B cell (primary cell): ENCODE results near the gene SMTNL2. TPM values are rescaled to one million over a fixed set of nuclear protein-coding genes. Genes with fewer than 3 reads are reported as not detected.

Experiments used
- ATAC-seq: fragments of 200-7000 bp; cut with Tn5 transposase; one replicate; pipeline ENCODE4 v1.10.0; 2021; ENCODE audit warnings: low read depth, mild to moderate bottlenecking, moderate number of reproducible peaks, moderate library complexity
- CTCF ChIA-PET: fragments of 350-600 bp; sonication (Branson Sonifier 250); formaldehyde crosslinking; loops from one replicate; lab custom pipeline; 2021; ENCODE audit warnings: antibody characterized with exemption, inconsistent platforms; lab: Charles Lee
- POLR2A ChIA-PET: fragments of 350-600 bp; sonication (Branson Sonifier 250); formaldehyde crosslinking; loops from one replicate; lab custom pipeline; 2021; ENCODE audit warnings: antibody characterized with exemption; lab: Charles Lee
- DNase-seq: peaks from one replicate; pipeline ENCODE4 v3.0.0; 2013
- H2AFZ ChIP-seq: 2 replicates; pipeline ENCODE4 v1.6.1; 2012; ENCODE audit warnings: mild to moderate bottlenecking, low read depth, low read length; ENCODE audit not compliant: insufficient read depth, poor library complexity, severe bottlenecking
- H3K27ac ChIP-seq, 2 donors: 1 replicate in 1 of 2; 2 replicates in 1 of 2; pipeline ENCODE4 v1.5.1; 2012 to 2013; ENCODE audit warnings: low read length in 2 of 2, mild to moderate bottlenecking in 2 of 2, moderate library complexity in 1 of 2
- H3K27me3 ChIP-seq, 4 experiments: fragments of 200-600 bp in 1 of 4; sonication (generic) in 1 of 4; replicated peaks in 1 of 4; 1 replicate in 2 of 4; 2 replicates in 2 of 4; pipeline versions ENCODE4 v1.6.1 to v1.7.0; 2013 to 2016; ENCODE audit warnings: low read length in 3 of 4, mild to moderate bottlenecking in 2 of 4, mixed read lengths in 1 of 4, moderate library complexity in 1 of 4; ENCODE audit not compliant: insufficient read depth in 4 of 4, control insufficient read depth in 3 of 4; ENCODE audit errors: control extremely low read depth in 1 of 4
- H3K36me3 ChIP-seq, 2 experiments: replicated peaks in 1 of 2; 1 replicate in 1 of 2; 2 replicates in 1 of 2; pipeline versions ENCODE4 v1.6.1 to v1.7.1; 2013; ENCODE audit warnings: low read length in 1 of 2; ENCODE audit not compliant: insufficient read depth in 2 of 2, control insufficient read depth in 1 of 2; ENCODE audit errors: control extremely low read depth in 1 of 2, extremely low read depth in 1 of 2
- H3K4me1 ChIP-seq, 2 donors: fragments of 200-600 bp in 1 of 2; sonication (generic) in 1 of 2; 1 replicate in 1 of 2; 2 replicates in 1 of 2; pipeline versions ENCODE4 v1.5.1 to v1.6.1; 2013 to 2017; ENCODE audit warnings: low read length in 2 of 2; ENCODE audit not compliant: control insufficient read depth in 2 of 2, insufficient read depth in 2 of 2
- H3K4me2 ChIP-seq: replicated peaks from 2 replicates; pipeline ENCODE3; 2012; ENCODE audit warnings: mild to moderate bottlenecking, low read depth, low read length; ENCODE audit not compliant: poor library complexity, severe bottlenecking
- H3K4me3 ChIP-seq, 5 experiments: fragments of 200-600 bp in 1 of 5; sonication (generic) in 1 of 5; 1 replicate in 3 of 5; 2 replicates in 2 of 5; pipeline versions ENCODE4 v1.5.1 to v1.7.0; 2011 to 2016; ENCODE audit warnings: low read length in 4 of 5, mild to moderate bottlenecking in 4 of 5, low read depth in 2 of 5, control low read depth in 1 of 5, moderate library complexity in 1 of 5; ENCODE audit not compliant: insufficient read depth in 1 of 5; ENCODE audit errors: control extremely low read depth in 1 of 5, extremely low read depth in 1 of 5
- H3K79me2 ChIP-seq: fragments of 200-600 bp; sonication (generic); one replicate; pipeline ENCODE4 v1.6.0; 2016; ENCODE audit warnings: low read length; ENCODE audit not compliant: control insufficient read depth, insufficient read depth
- H3K9ac ChIP-seq: fragments of 200-600 bp; sonication (generic); 2 replicates; pipeline ENCODE4 v1.6.1; 2017; ENCODE audit warnings: mild to moderate bottlenecking, low read length, moderate library complexity
- H3K9me3 ChIP-seq, 3 donors: one replicate each; pipeline versions ENCODE4 v1.6.1 to v1.7.1; 2013; ENCODE audit warnings: low read length in 2 of 3; ENCODE audit not compliant: control insufficient read depth in 2 of 3, insufficient read depth in 1 of 3; ENCODE audit errors: control extremely low read depth in 1 of 3
- H4K20me1 ChIP-seq: 2 replicates; pipeline ENCODE4 v1.6.0; 2012; ENCODE audit warnings: mild to moderate bottlenecking, low read length; ENCODE audit not compliant: insufficient read depth, control insufficient read depth, poor library complexity, severe bottlenecking
- H3K27ac Mint-ChIP-seq: one replicate; pipeline ENCODE4 v1.8.0; 2021; ENCODE audit warnings: mixed read lengths
- H3K27me3 Mint-ChIP-seq: one replicate; pipeline ENCODE4 v1.8.0; 2021; ENCODE audit warnings: mixed read lengths
- H3K4me1 Mint-ChIP-seq: one replicate; pipeline ENCODE4 v1.8.0; 2021; ENCODE audit warnings: mixed read lengths
- H3K4me3 Mint-ChIP-seq: one replicate; pipeline ENCODE4 v1.8.0; 2021; ENCODE audit warnings: mixed read lengths
- H3K9me3 Mint-ChIP-seq: one replicate; pipeline ENCODE4 v1.8.0; 2022; ENCODE audit warnings: mixed read lengths; ENCODE audit not compliant: insufficient read depth
- EZH2 ChIP-seq: IDR thresholded peaks from 2 replicates; pipeline ENCODE4 v1.6.1; 2012; ENCODE audit warnings: borderline replicate concordance, low read depth, mild to moderate bottlenecking, moderate library complexity, low read length; ENCODE audit not compliant: insufficient read depth, poor library complexity, severe bottlenecking
- WGBS: methylation state at CpG from one replicate; pipeline ENCODE4 v1.1.5; 2013; ENCODE audit warnings: missing lambda C conversion rate; ENCODE audit not compliant: insufficient coverage; 5-methylcytosine and 5-hydroxymethylcytosine counted together
- intact Hi-C: fragments of 100-400 bp; cut with micrococcal nuclease; formaldehyde crosslinking; loops from one replicate; pipeline ENCODE4 v1.10.0; 2022
- polyA plus RNA-seq: library from polyadenylated mRNA; depleted of rRNA; stranded (reverse); fragments of >200 nt; gene quantifications from 2 replicates; pipeline ENCODE4 v1.2.3, GENCODE V29; 2012
- total RNA-seq, 2 donors: library from RNA; stranded (reverse); fragments of 120-200 nt in 1 of 2; gene quantifications; 1 replicate in 1 of 2; 2 replicates in 1 of 2; pipeline versions ENCODE4 v1.2.3 to v1.2.4, GENCODE V29; 2013 to 2022
- TF ChIP-seq, protein P1 (sequence below): fragments of 200-600 bp; IDR thresholded peaks from one replicate; pipeline ENCODE4 v1.8.0; 2022; ENCODE audit warnings: antibody characterized with exemption, mild to moderate bottlenecking

Gene SMTNL2
- total and polyA plus RNA-seq, 2 donors (not counting 1 experiment from before 2014, with no cell fraction given), result not detected

GRCh38 chr17:4599505-4600281 lies 15.4 kb downstream of the SMTNL2 start:
- H3K27me3 ChIP-seq, result peaks cover 0 to 16% (median 0%) of the 10 kb centered on the region in 4 experiments
- CTCF ChIA-PET, result interaction anchor here (0.5 kb wide), 1 partner anchor 8 kb away, joined by 3 read pairs; no protein-coding TSS in a partner anchor
- H3K9me3 ChIP-seq, result no peaks in the 10 kb centered on the region
- peaks cover 24% of the 10 kb centered on the region for H3K27me3 Mint-ChIP-seq
- 79% methylated on average over 15 of the region's 25 CpGs for WGBS
- H3K4me3 Mint-ChIP-seq, result no peak overlapping the region
- TF ChIP-seq, protein P1, sequence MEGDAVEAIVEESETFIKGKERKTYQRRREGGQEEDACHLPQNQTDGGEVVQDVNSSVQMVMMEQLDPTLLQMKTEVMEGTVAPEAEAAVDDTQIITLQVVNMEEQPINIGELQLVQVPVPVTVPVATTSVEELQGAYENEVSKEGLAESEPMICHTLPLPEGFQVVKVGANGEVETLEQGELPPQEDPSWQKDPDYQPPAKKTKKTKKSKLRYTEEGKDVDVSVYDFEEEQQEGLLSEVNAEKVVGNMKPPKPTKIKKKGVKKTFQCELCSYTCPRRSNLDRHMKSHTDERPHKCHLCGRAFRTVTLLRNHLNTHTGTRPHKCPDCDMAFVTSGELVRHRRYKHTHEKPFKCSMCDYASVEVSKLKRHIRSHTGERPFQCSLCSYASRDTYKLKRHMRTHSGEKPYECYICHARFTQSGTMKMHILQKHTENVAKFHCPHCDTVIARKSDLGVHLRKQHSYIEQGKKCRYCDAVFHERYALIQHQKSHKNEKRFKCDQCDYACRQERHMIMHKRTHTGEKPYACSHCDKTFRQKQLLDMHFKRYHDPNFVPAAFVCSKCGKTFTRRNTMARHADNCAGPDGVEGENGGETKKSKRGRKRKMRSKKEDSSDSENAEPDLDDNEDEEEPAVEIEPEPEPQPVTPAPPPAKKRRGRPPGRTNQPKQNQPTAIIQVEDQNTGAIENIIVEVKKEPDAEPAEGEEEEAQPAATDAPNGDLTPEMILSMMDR, result no peak
- TF ChIP-seq EZH2, result no peak
- POLR2A ChIA-PET, result no interaction called here
- no peak for ATAC-seq
- H3K9me3 Mint-ChIP-seq, result no peaks in the 10 kb centered on the region
- no peak overlapping the region for H3K4me2 ChIP-seq
- H4K20me1 ChIP-seq, result no peaks in the 10 kb centered on the region
- DNase-seq, result no peak
- H3K4me1 Mint-ChIP-seq, result peaks cover 3% of the 10 kb centered on the region
- no peaks in the 10 kb centered on the region for H3K79me2 ChIP-seq
- H2AFZ ChIP-seq, result no peak overlapping the region
- intact Hi-C loops, result no loop called here
- no peak overlapping the region for H3K27ac ChIP-seq
- H3K4me3 ChIP-seq, result no peak overlapping the region
- peaks cover 0 to 4% of the 10 kb centered on the region in 2 donors for H3K4me1 ChIP-seq
- H3K27ac Mint-ChIP-seq, result no peak overlapping the region
- no peaks in the 10 kb centered on the region for H3K36me3 ChIP-seq
- H3K9ac ChIP-seq, result no peak overlapping the region

DNA sequence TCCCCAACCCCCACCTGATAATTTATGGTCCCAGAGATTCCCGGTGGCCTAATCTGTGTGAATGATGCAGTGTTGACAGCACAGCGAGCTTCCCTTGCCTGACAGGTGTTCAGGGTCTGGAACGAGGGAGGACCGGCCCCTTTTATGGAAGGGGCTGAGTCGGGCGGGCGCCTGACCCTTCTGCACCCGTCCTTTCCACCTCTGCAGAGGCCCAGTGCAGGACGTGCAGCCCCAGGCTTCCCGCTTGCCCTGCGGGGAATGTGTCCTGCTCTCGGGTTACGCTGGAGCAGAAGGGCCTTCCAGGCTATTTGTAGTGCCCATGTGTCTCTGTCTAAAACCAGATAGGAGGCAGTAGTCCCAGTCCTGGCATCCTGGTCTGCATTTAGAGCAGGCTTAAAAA lies 16.2 kb downstream of the SMTNL2 start:
- H4K20me1 ChIP-seq, result no peaks in the 10 kb centered on the region
- ChIA-PET CTCF (no interaction called here), POLR2A (no interaction called here)
- intact Hi-C loops, result no loop called here
- DNase-seq, result no peak
- H3K4me1 Mint-ChIP-seq, result no peaks in the 10 kb centered on the region
- no peaks in the 10 kb centered on the region for H3K4me1 ChIP-seq
- no peak overlapping the region for H3K27ac Mint-ChIP-seq
- no peak overlapping the region for H3K4me2 ChIP-seq
- H3K36me3 ChIP-seq, result no peaks in the 10 kb centered on the region
- TF ChIP-seq, protein P1, result no peak
- H3K9ac ChIP-seq, result no peak overlapping the region
- H3K9me3 Mint-ChIP-seq, result no peaks in the 10 kb centered on the region
- no peak overlapping the region for H3K4me3 Mint-ChIP-seq
- WGBS, result 83% methylated on average over 13 of the region's 13 CpGs
- ATAC-seq, result no peak
- no peak overlapping the region for H3K4me3 ChIP-seq
- no peaks in the 10 kb centered on the region for H3K79me2 ChIP-seq
- no peak overlapping the region for H3K27ac ChIP-seq
- H3K9me3 ChIP-seq, result no peaks in the 10 kb centered on the region
- H3K27me3 Mint-ChIP-seq, result peaks cover 24% of the 10 kb centered on the region
- peaks cover 0 to 8% (median 0%) of the 10 kb centered on the region in 4 experiments for H3K27me3 ChIP-seq
- no peak overlapping the region for H2AFZ ChIP-seq
